Stimulated activated CD4-positive, alpha-beta T cell treated with anti-CD3 and anti-CD28 coated beads, Interleukin-15, amount 100 ng/mL, for 1 hour (primary cell): ENCODE data around the gene CCDC172.

Experiments used
- DNase-seq, 2 donors: peaks; one replicate each; pipeline ENCODE4 v3.0.0-alpha.2; 2020; ENCODE audit warnings: low read depth in 1 of 2, low spot score in 1 of 2

CCDC172 gene, protein sequence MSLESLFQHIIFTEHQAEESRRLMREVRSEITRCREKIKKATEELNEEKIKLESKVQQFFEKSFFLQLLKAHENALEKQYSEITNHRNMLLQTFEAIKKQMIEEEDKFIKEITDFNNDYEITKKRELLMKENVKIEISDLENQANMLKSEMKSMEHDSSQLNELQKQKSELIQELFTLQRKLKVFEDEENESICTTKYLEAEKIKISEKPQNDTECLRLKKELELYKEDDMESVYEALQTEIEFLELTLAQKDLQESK

DNA sequence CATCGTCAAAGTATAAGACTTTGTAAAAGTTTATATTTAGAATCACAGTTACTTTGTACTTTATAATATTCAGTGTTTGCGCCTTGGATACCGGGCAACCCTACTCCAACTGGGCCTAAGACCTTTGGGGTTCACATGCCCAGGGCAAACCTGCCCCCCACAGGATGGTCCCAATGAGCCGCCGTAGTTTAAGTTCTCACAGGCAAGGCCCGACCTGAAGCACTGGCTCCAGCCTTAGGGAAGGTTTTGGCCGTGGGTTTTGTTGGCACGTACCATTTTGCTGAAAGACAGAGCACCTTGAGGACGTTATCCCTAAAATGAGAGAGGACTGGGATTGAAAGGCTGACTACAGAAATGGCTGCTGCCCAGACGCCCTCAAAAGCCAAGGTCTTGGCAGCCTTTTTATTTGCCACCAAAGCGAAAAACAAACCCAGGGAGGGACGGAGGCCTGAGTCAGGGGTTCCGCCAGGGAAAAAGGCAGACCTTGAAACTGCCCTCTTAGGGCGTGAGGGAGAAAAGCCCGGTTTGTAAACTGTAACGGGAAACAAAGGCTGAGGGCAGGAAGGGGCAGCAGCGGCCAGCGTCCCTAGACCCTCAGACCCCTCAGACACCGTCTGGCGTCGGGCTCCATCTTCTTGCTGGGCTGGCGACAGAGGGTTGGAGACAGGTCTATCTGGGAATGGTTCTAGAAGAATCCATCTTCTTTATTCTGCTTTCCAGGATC lies at the start of gene CCDC172:
TSS of gene CCDC172 (plus strand) at position 222 of the 724 bp plus-strand sequence. CDS start 564 bp downstream, outside the sequence.
- no peak for DNase-seq

DNA sequence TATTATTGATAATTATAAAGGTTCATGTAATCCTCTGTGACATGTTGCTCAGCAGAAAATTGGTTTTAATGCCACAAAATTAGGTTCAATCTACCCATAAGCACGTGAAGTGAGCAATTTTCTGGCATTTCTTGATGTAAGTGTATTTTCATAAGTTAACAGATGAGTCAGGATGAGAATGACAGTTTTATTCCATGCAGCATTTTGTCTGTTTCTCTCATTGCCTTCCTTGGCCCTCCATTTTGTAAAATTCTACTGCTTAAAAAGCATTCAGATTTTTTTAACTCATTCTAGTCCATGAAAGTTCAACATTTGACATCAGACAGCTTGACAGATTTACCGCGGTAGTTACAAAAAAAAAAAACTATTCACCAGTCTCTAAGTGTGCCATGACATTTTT lies 47.3 kb upstream of the CCDC172 start:
- DNase-seq, result no peak

DNA sequence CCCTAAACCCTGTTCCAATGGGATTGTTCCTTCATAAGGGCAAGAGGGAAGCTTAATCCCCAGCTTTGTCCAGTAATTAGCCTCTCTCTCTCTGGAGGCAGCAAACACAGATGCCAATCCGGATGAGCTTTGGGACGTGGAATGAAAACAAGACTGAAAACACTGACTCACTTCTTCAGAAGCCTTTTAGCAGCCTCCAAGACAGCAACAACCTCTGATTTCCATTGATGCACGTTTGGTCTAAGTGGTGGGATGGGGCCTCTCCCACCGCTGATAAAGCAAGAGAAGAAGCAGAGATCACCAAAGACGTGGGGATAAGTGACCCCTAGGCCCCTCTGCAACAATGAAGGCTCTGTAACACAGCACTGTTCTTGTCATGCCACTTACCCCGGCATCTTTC lies 45.4 kb upstream of the CCDC172 start:
- no peak for DNase-seq

DNA sequence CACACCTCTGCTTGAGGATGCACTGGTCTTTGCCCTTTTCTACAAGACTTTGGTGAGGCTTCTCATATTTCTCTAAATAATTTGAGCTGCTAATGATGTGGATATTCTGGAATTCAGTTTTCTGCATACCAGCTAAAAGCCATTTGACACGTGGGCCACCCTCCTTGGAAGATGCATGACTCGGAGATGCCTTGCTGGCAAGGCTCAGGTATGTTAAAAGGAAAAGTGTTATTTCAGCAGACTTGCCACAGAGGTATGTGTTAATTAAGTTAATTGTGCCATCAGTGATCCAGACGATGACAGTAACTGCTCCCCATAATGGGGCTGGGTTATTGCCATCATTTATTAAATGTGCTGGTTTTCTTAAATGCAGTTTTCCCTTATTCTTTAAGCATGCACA lies 42.5 kb upstream of the CCDC172 start:
- DNase-seq, result no peak

DNA sequence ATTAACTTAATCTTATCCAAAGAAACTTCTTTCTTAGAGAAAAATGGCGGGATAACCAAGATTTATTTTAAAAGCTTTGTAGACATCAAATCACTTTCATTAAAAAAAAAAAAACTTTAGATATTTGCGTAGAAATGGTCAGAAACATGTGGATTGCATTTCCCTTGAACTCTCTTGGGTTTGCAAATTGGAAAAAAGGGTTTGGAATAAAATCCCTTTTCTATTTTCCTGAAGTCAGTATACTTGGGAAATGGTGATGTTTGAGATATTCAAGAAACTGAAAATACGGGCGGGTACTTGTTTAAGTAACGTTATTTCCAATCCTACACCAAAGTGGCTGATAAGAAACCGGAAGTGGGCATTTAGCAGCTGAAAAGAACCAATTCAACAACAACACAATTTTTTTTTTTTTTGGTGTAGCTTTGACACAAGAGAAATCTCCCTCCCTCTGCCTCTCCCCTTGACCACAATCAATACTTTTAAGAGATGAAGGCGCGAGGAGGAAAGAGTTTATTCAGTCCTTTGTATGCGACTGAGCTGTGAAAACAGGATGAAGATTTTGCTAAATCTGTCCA lies 37.5 kb upstream of the CCDC172 start:
- DNase-seq, result no peak

DNA sequence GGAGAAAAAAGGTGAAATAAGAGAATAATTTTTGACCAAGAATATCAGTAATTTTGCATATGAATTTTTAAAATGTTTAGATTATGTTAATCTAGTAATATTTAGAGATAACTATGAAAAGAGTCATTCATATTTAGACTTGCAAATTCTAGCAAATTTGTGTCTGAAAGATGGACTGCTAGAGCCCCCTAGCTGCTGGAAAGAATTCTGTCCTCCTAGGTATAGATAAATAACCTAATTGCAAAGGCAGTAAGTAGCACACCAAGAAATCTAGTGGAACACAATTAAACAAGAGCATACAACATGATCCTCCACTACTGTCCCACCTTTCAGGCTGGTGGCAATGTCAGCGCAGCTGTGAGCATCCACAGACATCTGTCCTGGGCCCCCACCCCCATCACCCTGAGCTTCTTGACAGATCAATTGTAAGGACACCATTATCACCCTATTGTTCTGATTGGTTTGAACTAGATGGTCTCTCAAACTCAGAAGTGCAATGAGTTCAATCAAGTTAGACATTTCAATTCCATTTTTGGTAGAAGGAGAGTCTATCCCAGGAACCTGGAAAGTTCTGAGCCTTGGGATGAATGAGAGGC lies 36.2 kb upstream of the CCDC172 start:
- no peak for DNase-seq

DNA sequence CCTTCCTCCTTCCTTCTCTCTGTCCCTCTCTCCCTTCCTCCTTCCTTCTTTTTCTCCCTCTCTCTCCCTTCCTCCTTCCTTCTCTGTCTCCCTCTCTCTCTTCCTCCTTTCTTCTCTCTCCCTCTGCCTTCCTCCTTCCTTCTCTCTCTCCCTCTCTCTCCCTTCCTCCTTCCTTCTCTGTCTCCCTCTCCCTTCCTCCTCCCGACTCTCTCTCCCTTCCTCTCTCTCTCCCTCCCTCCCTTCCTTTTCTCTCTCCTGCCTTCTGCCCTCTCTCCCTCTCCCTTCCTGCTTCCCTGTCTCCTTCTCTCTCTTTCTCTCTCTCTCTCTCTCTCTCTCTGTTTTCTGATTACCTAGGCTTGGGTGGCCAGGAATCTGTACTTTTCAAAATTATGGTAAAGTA lies 34.6 kb upstream of the CCDC172 start:
- DNase-seq, result no peak

DNA sequence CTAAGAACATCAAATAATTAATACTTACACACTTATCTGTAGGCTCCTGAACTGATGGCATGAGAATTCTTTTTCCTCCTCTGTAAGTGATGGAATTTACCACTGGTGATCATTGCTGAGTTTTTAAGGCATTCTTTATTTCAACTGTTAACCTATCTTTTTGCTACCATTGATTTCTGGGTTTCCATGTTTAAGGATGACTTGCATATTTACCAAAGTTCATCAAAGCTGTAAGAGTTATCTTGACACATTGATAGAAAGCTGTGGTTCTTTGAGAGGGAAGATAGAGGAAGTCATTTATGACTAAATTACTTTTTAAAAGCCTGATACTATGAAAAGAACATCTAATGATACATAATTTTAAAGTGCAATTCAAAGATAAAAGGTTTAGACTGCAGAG lies 31.8 kb upstream of the CCDC172 start:
- no peak for DNase-seq

DNA sequence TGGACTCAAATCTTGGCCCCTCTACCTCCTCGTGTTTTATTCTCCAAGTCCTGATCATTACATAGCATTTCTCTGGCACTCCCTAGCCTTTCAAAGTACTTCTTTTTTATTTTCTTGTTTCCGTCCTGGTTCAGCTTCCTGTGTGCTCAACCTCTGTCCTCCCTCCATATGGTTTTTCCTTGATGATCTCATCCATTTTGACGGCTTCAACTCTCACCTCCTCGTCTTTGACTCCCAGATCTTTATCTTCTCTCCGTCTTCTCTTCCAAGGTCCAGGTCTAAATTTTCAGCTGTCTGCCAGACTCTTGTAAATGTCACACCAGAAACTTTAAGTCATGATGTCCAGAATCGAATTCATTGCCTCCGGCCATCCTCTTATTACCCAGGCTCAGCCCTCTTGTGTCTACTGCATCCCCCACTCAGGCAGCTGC lies 27.9 kb upstream of the CCDC172 start:
- no peak for DNase-seq

DNA sequence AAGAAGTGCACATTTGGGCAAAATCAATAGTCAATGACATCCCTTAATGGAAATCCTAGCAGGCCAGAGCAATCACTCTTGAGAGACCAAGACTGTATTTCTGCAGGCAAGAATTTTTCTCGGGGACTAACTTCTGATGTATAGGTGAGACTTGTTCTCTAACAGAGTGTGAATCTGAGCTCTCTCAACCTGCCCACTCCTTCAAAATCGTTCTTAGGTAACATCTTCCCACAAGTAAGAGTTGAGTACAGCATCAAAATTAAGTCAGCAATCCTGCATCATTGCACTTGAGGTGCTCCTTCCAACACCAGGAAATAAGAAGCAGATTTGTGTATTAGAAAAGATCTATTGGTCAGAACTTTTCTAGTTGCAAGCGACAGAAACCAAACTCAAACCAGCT lies 25.7 kb upstream of the CCDC172 start:
- DNase-seq, result no peak

DNA sequence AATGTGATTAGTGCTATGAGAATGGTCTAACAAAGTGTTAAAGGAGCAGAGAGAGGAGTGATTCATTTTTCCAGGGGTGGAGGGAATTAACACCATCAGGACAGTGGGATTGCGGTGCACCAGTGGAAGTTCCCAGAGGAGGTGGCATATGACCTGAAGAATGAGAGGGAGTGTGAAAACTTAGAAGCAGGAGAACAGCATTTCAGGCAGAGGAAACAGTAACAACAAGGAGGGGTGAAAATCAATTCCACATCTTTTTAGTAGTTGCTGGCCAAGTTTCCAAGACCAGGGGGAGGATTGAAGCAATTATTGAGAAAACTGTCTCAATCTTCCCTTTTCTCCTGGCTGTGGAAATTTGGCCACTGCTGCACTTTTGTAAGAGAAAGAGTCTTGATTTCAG lies 23.7 kb upstream of the CCDC172 start:
- DNase-seq, result no peak

DNA sequence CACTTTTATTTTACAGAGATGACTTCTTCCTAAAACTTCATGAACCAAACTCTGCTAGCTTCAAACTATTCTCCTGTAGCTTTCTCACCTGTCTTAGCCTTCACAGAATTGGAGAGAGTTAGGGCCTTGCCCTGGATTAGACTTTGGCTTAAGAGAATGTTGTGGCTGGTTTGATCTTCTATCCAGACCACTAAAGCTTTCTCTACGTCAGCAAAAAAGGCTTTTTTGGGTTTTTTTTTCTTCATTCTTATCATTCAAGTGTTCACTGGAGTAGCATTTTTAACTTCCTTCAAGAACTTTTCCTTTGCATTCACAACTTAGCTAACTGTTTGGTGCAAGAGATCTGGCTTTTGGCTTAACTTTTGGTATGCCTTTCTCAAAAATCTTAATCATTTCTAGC lies 19.3 kb upstream of the CCDC172 start:
- DNase-seq, result no peak

DNA sequence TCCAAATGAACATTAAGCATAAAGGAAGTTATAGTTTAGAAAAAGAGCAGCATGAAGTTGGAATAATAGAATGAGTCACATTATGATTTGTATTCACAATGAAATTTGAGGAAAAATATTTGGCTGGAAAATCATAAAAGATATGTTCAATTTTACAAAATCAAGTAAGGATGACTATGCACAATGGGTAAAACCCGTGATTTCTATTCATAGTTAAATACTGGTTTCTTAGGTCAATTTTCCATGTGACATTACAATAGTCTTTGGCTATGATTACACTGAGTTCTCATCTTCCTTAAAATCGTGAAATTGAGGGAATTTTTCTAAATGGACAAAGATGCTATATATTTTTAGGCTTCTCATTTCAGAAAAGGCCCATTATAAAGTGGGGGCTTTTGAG lies 17.4 kb upstream of the CCDC172 start:
- no peak for DNase-seq

DNA sequence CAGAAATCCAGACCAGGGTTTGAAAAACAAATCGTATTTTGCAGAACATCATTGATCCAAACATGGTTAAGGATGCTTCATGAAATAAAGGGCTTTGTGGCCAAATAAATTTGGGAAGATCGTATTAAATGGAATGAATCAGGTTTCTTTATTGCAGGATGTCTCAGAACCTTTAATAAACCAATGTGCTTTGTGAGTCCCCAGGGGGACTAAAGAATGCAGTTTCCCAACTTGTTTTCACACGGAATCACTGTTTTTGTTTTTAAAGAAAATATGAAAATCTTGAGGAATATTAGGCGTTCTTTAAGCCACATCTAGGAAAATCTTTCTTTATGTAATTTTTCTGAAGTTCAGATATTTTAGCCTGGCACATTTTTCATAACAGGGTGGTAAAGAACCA lies 16.8 kb upstream of the CCDC172 start:
- DNase-seq, result no peak

DNA sequence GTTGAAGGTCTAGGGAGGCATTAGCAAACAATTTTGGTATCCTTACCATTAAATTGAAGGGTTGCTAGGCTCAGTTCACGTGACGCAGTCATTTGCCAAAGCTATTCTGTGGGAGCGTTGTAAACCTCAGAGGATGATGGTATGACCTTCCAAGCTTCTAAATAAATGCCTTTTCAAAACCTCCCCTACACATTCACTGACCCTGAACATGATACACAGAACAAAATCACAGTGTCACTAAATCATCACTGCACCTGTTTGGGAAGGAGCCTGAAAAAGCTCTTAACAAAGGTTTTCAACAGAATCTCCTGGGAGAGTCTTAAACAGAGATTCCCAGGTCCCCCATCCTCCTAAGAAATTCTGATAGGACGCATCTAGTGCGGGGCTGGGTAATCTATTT lies 13.2 kb upstream of the CCDC172 start:
- DNase-seq, result no peak

DNA sequence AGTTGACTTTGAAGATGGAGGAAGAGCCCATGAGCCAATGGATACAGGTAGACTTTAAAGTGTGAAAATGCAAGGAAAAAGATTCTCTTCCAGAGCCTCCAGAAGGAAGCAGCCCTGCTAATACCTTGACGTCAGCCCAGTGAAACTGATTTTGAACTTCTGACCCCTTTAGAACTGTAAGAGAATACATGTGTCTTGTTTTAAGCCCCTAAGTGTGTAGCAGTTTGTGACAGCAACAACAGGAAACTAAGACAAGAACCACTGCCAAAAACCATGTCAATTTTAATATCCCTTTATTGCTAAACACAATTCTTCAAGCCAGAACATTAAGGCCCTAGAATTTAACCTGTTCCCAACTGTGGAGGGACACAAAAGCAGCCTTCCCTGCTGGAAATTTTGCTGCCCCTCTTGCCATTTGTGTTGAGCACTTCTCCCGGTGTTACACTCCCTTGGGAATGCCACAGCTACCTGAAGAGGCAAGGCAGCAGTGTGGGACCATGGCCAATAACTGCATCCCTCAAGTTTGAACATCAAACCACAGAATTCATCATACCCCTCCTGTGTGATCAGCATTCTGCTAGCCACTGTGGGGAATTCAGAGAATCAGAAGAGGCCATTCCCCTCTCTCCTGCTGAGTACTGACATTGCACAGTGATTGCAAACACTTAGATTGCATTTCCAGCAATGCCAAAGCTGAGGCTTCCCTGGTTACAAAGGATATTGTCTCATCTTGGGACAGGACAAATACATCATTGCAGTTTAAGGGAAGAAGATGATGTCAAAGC lies 12.3 kb upstream of the CCDC172 start:
- DNase-seq, result no peak

DNA sequence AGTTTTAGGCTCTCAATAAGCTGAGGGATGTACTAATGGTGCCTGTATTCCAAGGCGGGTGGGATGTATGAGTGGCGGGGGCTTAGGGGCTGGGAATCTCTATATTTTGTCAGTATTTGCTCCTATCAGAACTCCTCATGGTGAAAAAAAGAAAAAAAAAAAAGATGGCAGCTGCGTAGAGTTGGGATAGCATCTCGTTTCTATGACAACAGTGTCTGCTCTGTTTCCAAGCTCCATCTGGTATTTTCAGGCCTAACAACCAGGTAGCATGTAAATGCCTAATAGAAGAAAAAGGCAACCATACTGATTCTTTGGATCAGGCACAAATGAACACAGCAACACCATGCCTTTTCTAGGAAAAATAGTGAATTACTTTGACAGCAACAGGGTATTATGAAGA lies 11.7 kb upstream of the CCDC172 start:
- no peak for DNase-seq

DNA sequence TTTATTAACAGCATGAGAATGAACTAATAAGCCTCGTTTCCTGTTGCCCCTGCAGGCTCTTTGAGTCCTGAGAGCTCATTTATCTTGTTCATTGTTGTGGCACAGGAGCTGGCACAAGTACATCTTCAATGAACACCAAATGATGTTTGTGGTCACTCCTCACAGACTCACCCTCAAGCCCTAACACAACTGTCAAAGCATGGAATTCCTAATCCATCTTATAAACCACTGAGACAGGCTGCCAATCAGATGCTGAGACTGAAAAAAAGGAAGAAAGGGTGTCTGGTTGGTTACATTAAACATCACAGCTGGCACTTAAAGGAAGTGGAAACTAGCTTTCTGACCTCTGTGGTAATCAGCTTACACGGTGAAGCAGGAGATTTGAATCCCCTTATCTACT lies 7.7 kb upstream of the CCDC172 start:
- DNase-seq, result no peak

DNA sequence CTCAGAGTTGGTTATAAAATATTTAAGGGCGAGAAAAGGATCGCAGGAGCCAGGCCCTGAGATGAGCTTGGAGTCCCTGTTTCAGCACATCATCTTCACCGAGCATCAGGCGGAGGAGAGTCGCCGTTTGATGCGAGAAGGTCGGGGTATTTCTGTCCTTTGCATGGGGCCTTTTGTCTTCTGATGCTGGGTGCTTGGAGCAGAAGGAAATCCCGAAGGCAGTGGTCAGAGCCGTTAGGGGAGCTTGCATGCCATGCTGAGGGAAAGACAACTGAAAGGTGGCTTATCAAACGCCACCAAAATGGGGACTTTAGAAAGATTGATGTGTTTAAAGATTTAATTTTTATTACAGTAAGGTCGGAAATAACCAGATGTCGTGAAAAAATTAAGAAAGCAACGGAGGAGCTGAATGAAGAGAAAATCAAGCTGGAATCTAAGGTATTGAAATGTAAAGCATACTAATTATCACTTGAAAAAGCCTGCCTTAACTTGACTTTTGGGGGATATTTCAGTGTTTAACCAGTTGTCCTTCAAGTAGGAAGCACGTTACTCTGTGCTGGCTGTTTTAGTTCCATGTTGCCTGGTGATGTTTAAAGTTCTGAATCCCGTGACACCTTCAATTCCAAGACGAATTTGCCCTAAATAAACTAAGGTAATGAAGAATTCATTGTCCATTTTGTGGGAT lies 845 bp downstream of the CCDC172 start:
- no peak for DNase-seq

DNA sequence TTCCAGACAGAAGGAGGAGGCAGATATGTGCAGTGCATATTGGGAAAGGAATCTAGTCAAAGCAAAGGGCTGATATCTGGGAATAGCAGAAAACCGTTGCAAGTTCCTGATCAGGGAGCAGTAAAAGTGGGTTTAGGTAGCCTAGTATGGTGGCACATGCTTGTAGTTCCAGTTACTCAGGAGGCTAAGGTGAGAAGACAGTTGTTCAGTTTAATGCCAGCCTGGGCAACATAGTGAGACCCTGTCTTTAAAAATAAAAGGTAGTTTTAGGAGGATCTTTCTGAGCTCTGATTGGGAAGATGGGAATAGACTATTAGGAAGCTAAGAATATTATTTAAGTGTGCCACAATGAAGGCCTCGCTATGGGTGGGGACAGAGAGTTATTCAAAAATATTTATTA lies 1.7 kb downstream of the CCDC172 start:
- DNase-seq, result no peak

DNA sequence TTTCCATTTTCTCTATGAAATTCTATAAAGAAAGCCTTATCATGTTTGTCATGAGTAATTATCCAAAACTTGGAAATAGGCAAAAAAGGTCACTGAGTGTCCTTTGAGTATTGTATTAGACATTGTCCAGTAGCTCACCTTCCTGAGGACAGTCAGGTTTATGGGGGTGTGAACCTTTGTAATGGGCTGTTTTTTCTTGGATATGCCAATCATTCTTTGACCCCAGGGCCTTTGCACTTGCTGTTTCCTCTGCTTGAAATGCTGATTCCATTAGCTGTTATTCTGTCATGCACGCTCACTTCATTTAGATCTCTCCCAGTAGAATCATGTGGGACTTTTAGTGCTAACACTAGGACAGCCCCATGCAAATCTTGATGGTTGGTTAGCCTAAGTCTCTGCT lies 4.9 kb downstream of the CCDC172 start:
- DNase-seq, result no peak
